ENCODE results near the gene NEK9. TPM values are rescaled to one million over a fixed set of nuclear protein-coding genes. Genes with fewer than 3 reads are reported as not detected.
A peak's percentile ranks its signal among the peaks of the same experiment; 100 is the strongest.

The NEK9 gene
- total RNA-seq, 1 donor from 2014 or later = 26.3 TPM

DNA sequence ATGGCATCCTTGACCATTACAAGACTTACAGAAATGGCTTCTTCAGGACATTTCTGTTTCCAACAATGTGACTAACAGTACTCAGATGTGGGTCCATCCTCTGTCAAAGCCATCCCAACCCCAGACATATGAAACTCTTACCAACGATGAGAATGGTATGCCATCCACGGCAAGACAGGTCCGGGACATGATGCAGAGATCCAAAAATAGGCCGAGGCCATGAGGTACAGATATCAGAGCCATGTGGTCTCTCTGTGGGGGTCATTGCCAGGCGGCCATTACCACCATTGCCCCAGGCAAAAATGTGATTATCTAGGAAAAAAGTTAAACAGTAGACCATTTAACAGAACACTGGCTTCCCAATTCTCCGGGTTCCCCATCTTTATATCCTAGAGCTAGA is 29.9 kb downstream of the NEK9 start:
- FAIRE-seq = peak; percentile 58
- no peak for DNase-seq (ENCODE audit: low read depth)
- no peak for TF ChIP-seq CTCF (IDR thresholded peaks at IDR 0.05; ENCODE audit: insufficient read depth, low read length, severe bottlenecking)
- H3K36me3 ChIP-seq (ENCODE audit: control insufficient read depth, insufficient read depth, low read length) = peaks cover 14% of the 10 kb centered on the region
- no peak overlapping the region for H3K4me3 ChIP-seq (ENCODE audit: low read depth, low read length)
- no peaks in the 10 kb centered on the region for H3K27me3 ChIP-seq (ENCODE audit: control insufficient read depth, insufficient read depth, low read length)

DNA sequence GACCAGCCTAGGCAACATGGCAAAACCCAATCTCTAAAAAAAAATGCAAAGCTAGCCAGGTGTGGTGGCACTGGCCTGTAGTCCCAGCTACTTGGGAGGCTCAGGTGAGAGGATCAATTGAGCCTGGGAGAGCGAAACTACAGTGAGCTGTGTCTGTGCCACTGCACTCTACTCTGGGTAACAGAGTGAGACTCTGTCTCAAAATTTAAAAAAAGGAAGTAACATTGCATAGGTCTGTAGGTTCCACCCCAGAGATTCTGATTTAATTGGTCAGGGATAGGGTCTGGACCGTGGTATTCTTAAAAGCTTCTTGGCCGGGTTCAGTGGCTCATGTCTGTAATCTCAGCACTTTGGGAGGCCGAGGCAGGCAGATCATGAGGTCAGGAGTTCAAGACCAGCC is 31.2 kb downstream of the NEK9 start:
- H3K36me3 ChIP-seq (ENCODE audit: control insufficient read depth, insufficient read depth, low read length) = peaks cover 12% of the 10 kb centered on the region

GRCh38 chr14:75094896-75095295 is 32.0 kb downstream of the NEK9 start:
- no peaks in the 10 kb centered on the region for H3K27me3 ChIP-seq (ENCODE audit: control insufficient read depth, insufficient read depth, low read length)
- H3K36me3 ChIP-seq (ENCODE audit: control insufficient read depth, insufficient read depth, low read length) = peaks cover 11% of the 10 kb centered on the region
- FAIRE-seq (no peak), DNase-seq (ENCODE audit: low read depth) (no peak)
- no peak overlapping the region for H3K4me3 ChIP-seq (ENCODE audit: low read depth, low read length)
- TF ChIP-seq CTCF (IDR thresholded peaks at IDR 0.05; ENCODE audit: insufficient read depth, low read length, severe bottlenecking) = no peak

More for the DNA sequence above, 31.2 kb downstream of the NEK9 start:
- FAIRE-seq (no peak), DNase-seq (ENCODE audit: low read depth) (no peak)
- TF ChIP-seq CTCF (IDR thresholded peaks at IDR 0.05; ENCODE audit: insufficient read depth, low read length, severe bottlenecking) = no peak
- H3K4me3 ChIP-seq (ENCODE audit: low read depth, low read length) = no peak overlapping the region
- H3K27me3 ChIP-seq (ENCODE audit: control insufficient read depth, insufficient read depth, low read length) = no peaks in the 10 kb centered on the region

DNA sequence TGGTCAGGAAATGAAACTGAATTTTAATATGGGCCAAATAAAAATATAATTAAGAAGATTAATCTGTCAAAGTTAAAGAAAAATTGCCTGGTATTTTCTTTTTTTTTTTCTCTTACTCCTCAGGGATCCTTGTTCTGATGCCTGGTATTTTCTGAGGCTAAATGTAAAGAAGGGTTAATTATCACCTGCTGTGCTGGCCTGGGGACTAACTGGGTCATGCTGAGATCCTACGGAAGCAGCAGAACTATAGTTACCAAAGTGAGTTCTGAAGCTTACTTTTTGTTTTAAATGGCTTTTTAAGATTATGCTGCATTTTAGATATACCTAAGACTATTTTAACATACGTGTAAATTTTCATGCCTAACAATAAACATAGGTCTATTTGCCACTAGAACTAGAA is 34.1 kb downstream of the NEK9 start:
- FAIRE-seq = no peak
- Histone ChIP-seq H3K4me3 (ENCODE audit: low read depth, low read length) (no peak overlapping the region), H3K36me3 (ENCODE audit: control insufficient read depth, insufficient read depth, low read length) (peaks cover 11% of the 10 kb centered on the region), H3K27me3 (ENCODE audit: control insufficient read depth, insufficient read depth, low read length) (no peaks in the 10 kb centered on the region)
- no peak for DNase-seq (ENCODE audit: low read depth)
- TF ChIP-seq CTCF (IDR thresholded peaks at IDR 0.05; ENCODE audit: insufficient read depth, low read length, severe bottlenecking) = no peak

DNA sequence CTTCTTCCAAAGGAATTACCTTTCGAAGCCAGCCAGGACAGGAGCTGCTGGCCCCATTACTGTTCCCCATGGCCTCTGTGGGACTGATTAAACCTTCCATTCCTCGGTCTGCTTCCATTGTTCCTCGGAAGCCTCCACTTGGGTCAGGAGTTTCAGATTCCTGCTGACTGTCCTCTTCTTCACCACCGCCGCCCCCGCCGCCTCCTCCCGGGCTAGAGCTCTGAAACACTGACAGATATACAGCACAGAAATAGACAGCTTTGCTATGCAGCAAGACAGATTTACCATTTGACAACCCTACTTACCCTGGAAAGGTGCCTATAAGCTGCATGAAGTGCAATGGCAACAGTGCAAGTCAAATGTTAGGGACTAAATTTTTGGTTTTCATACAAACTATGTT is 35.6 kb downstream of the NEK9 start:
- TF ChIP-seq CTCF (IDR thresholded peaks at IDR 0.05; ENCODE audit: insufficient read depth, low read length, severe bottlenecking) = no peak
- no peak for FAIRE-seq
- DNase-seq (ENCODE audit: low read depth) = no peak
- Histone ChIP-seq H3K36me3 (ENCODE audit: control insufficient read depth, insufficient read depth, low read length) (peaks cover 15% of the 10 kb centered on the region), H3K4me3 (ENCODE audit: low read depth, low read length) (no peak overlapping the region), H3K27me3 (ENCODE audit: control insufficient read depth, insufficient read depth, low read length) (no peaks in the 10 kb centered on the region)

DNA sequence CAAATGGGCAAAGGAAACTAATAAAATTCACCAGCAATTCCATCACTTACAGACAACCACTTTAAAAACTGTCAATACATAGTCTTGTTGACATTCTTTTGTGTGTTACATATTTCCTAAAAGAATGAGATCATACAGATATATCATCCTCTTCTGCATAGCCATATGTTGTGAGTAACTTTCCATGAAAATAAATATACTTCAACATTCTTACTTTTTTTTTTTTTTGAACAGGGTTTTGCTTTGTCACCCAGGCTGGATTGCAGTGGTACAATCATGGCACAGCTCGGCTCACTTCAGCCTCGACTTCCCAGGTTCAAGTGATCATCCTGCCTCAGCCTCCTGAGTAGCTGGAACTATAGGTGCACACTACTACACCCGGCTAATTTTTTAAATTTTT is 36.5 kb downstream of the NEK9 start:
- TF ChIP-seq CTCF (IDR thresholded peaks at IDR 0.05; ENCODE audit: insufficient read depth, low read length, severe bottlenecking) = no peak
- FAIRE-seq = no peak
- Histone ChIP-seq H3K4me3 (ENCODE audit: low read depth, low read length) (no peak overlapping the region), H3K36me3 (ENCODE audit: control insufficient read depth, insufficient read depth, low read length) (peaks cover 13% of the 10 kb centered on the region), H3K27me3 (ENCODE audit: control insufficient read depth, insufficient read depth, low read length) (no peaks in the 10 kb centered on the region)
- peak; percentile 17 for DNase-seq (ENCODE audit: low read depth)
